NB4 (cell line): Measurements from ENCODE around the gene GLT1D1.

Experiments used
- MAX ChIP-seq: IDR thresholded peaks from 2 replicates; pipeline ENCODE4 v1.6.1; 2011; ENCODE audit warnings: low read depth, low read length
- POLR2A ChIP-seq: IDR thresholded peaks from 2 replicates; pipeline ENCODE4 v1.6.1; 2011; ENCODE audit warnings: mild to moderate bottlenecking; ENCODE audit not compliant: insufficient read length; ENCODE audit errors: extremely low read depth
- TF ChIP-seq, protein P1 (sequence below): IDR thresholded peaks from one replicate; pipeline ENCODE4 v1.5.1; 2012; ENCODE audit warnings: low read depth, low read length

DNA sequence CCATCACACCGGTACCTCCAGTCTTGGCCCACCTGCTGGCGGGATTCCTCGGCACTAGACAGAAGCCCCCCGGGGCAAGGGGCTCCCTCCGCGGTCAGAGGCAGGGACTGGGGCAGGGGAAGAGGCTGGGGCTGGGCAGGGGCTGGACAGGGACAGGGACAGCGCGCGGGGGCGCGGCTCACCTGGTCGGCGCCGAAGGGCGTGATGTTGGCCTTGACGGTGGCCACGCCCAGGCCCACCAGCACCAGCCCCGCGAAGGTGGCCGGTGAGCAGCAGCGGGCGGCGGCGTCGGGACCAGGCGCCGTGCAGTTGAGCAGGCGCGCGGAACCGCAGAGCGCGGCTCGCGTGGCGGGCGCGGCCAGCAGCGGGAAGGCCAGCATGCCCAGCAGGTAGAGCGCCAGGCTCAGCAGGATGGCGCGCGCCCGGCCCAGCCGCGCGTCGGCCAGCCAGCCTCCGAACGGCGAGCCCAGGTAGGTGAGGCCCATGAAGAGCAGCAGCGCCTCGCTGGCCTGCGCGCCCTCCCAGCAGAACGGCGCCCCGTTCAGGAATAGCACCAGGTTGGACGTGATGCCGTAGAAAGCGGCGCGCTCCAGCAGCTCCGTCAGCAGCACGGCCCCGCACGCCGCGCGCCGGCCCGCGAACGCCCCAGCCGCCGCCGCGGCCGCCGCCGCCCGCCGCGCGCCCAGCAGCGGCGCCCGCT is 29.9 kb upstream of the GLT1D1 start:
- TF ChIP-seq, protein P1, sequence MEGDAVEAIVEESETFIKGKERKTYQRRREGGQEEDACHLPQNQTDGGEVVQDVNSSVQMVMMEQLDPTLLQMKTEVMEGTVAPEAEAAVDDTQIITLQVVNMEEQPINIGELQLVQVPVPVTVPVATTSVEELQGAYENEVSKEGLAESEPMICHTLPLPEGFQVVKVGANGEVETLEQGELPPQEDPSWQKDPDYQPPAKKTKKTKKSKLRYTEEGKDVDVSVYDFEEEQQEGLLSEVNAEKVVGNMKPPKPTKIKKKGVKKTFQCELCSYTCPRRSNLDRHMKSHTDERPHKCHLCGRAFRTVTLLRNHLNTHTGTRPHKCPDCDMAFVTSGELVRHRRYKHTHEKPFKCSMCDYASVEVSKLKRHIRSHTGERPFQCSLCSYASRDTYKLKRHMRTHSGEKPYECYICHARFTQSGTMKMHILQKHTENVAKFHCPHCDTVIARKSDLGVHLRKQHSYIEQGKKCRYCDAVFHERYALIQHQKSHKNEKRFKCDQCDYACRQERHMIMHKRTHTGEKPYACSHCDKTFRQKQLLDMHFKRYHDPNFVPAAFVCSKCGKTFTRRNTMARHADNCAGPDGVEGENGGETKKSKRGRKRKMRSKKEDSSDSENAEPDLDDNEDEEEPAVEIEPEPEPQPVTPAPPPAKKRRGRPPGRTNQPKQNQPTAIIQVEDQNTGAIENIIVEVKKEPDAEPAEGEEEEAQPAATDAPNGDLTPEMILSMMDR, result no peak
- TF ChIP-seq MAX, result peak; percentile 58
- no peak for TF ChIP-seq POLR2A
